ENCODE results near the gene PDE9A. TPM values are rescaled to one million over a fixed set of nuclear protein-coding genes. Genes with fewer than 3 reads are reported as not detected.

The PDE9A gene
- polyA plus RNA-seq, 3 donors = 5.6 to 13.6 (median 6.2) TPM

DNA sequence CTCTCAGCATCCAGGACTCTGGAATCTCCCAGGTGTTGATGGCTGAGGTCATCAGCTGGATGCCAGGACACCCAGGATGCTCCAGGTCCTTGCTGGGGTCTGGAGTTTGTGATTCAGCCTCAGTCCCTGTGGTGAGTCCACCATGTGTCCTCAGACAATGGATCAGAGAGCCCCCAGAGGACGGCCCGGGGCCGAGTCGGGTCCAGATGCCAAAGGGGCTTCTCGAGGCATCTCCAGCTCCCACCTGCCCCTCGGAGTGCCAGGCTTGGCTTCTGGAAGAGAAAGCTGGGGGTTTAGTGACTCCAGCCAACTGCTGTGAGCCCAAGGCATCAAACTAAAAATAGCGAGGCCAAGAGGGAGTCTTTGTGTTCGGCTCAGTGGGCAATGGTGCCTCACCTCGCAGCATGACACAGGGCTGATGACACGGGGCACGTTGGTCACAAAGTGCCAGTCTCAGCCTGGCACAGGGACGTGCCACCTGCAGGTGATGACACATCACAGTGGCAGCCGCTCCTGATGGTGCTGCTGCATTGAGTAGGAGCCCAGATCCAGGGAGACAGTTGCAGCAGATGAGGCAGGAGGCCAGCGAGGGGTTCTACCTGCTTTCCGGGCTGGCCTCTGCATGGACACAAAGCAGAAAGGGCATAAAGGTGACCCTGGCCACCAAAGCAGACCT, 10.6 kb downstream of the PDE9A start:
- 87 to 93% (median 92%) methylated on average over 15 of the region's 15 CpGs for WGBS, 3 donors

GRCh38 chr21:42664614-42665013, 11.2 kb downstream of the PDE9A start:
- no peak overlapping the region for H3K27ac ChIP-seq (ENCODE audit: low read depth, low read length)
- 91 to 93% (median 91%) methylated on average over 10 of the region's 10 CpGs for WGBS, 3 donors

More for the DNA sequence above, 10.6 kb downstream of the PDE9A start:
- no peak overlapping the region for H3K27ac ChIP-seq (ENCODE audit: low read depth, low read length)

DNA sequence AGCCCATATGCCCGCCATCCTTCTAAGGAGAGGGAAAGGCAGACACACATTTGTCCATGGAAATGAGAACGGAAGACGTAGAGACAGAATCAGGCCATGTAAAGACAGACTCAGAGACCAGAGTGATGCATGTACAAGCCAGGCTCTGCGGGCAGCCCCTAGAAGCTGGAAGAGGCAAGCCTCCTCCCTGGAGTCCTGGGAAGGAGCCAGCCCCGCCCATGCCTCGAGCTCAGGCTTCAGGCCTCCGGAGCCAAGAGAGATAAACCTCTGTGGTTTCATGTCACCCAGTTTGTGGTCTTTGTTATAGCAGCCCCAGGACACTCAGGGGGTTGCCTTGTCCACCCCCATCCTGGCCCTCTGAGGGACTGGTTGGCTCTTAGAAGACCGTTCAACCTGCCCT, 11.6 kb downstream of the PDE9A start:
- WGBS, 3 donors = 63 to 82% (median 65%) methylated on average over 8 of the region's 8 CpGs
- no peak overlapping the region for H3K27ac ChIP-seq (ENCODE audit: low read depth, low read length)

DNA sequence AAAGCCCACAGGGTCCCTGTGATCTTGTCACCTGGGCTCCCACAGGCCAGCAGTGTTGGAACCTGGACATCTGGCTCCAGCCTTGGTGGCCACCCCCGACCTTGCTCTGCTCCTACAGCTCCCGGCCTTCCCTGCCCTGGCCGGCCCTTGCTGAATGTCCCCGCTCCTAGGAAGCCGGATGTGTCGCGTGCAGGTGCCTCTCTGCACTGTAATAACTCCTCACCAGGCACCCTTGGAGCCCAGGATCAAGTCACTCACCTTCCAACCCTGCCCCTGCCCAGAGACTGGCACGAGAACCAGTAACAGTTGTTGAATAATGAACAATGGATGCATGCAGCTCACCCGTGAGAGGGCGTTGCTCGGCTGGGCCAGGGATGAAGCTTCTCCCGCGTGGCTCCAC, 12.1 kb downstream of the PDE9A start:
- H3K27ac ChIP-seq (ENCODE audit: low read depth, low read length) = no peak overlapping the region
- 94 to 96% (median 94%) methylated on average over 13 of the region's 13 CpGs for WGBS, 3 donors

DNA sequence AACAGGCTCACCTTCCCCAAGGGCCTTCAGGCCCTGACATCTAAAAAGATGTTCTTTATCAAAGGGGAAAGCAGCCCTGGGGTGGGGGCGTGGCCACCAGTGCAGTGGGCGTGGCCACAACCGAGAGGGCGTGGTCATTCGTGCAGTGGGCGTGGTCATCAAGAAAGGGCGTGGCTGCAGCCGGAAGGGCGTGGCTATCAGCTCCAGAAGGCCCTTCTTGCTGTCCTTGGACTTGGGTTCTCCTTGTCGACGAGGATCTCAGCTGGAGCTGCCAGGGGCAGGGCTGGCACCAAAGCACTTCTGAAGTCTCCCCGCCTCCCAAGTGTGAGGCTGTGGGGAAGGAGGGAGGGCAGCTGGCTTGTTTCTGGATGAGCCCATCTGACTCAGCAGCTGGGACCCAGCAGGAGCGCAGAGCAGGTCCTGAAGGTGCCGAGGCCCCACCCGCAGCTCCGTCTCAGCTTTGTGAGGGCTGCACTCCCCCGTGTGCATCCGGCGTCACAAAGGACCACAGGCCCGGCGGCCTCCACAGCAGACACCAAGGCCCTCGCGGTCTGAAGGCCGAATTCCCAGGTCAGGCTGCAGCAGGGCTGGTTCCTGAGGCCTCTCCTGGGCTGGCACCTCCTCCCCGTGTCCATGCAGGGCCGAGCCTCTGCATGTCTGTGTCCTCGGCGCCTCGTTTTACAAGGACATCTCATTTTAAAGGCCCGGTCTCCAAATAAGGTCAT, 12.8 kb downstream of the PDE9A start:
- 79 to 86% (median 86%) methylated on average over 30 of the region's 30 CpGs for WGBS, 3 donors
- no peak overlapping the region for H3K27ac ChIP-seq (ENCODE audit: low read depth, low read length)

DNA sequence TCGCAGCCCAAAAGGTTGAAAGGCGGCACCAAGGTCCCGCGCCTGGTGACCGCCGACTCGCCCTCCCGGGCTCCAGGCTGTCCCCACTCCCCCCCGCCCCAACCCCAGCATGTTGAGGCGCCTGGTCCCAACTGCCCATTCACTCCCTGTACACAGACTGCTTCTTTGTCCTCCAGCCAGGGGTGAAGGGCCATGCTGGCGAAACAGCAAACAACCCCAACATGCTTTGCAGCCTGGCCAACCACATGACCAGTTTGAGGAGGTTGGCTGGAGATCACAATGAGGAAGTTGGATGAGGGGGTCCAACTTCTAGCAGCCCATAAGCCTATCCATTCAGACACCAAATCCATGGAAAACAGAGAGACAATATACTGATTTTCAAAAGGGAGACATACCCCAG, 13.5 kb downstream of the PDE9A start:
- 91 to 96% (median 92%) methylated on average over 9 to 11 of the region's 11 CpGs for WGBS, 3 donors

DNA sequence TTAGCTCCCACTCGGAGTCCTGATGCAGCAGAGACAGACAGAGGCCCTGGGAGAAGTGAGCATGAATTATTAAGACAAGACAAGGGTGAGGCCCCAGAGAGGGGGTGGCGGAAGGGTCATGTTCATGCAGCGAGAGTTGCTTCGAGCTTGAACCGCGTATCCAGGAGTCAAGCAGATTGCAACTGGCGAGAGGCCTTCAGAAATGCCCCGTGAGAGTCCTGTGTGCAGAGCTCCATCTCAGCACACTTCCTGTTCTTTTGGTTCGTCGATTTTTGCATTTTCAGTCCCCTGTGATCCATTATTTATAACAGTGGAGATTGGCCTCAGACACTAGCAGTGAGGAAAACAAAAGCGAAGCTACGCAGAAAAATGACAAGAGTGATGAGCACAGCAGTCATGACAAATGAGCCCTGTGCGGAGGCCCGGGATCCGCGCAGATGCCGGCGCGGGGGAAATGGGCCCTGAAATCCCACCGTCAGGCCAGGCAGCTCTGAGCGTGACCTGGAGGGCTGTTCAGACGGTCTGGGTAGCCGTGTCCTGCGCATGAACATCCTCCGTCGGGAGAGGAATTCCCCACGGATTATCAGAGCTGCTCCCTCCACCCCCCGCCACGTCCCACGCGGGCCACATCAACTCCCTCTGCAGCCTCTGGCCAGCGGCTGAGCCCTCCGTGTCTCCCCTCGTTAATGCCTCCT, 15.0 kb downstream of the PDE9A start:
- no peak overlapping the region for H3K27ac ChIP-seq (ENCODE audit: low read depth, low read length)
- WGBS, 3 donors = 58 to 78% (median 63%) methylated on average over 33 to 34 of the region's 34 CpGs

More for the DNA sequence above, 13.5 kb downstream of the PDE9A start:
- H3K27ac ChIP-seq (ENCODE audit: low read depth, low read length) = no peak overlapping the region

DNA sequence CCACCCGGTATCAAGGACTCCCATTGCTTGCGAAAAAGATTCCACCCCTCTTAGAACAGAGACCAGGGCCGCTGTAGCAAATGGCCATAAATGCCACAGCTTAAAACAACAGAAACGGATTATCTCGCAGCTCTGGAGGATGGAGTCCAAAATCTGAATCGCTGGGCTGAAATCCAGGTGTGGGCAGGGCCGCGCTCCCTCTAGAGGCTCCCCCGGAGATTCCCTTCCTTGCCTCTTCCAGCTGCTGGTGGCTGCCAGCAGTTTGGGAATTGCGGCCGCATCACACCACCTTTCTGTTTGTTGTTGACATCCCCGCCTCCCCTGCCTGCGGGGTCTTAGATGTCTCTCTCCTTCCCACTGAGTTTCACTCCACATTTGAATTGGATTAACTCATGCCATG, 15.6 kb downstream of the PDE9A start:
- no peak overlapping the region for H3K27ac ChIP-seq (ENCODE audit: low read depth, low read length)

GRCh38 chr21:42670058-42670880, 16.8 kb downstream of the PDE9A start:
- H3K27ac ChIP-seq (ENCODE audit: low read depth, low read length) = no peak overlapping the region
- WGBS, 3 donors = 80 to 90% (median 85%) methylated on average over 8 of the region's 8 CpGs

More for the DNA sequence above, 15.6 kb downstream of the PDE9A start:
- 43 to 71% (median 57%) methylated on average over 13 of the region's 13 CpGs for WGBS, 3 donors

DNA sequence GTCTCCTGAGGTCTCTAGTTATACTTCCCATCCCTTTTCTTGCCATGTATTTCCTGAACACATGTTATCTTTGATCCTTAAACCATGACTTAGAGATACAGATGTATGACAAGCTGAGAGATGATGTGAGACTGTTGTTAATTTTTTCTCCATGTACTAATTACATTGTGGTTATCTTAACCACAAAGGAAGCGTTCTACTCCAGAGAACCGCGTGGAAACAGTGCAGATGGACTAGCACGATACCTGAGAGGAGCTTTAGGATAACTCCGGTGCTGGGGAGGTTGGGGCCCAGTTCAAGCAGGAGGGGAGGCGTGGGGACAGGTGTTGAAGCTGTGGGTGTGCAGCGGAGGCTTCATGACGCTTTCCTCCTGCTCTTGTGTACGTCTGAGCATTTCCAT, 17.5 kb downstream of the PDE9A start:
- no peak overlapping the region for H3K27ac ChIP-seq (ENCODE audit: low read depth, low read length)
- 50 to 82% (median 66%) methylated on average over 9 of the region's 9 CpGs for WGBS, 3 donors

DNA sequence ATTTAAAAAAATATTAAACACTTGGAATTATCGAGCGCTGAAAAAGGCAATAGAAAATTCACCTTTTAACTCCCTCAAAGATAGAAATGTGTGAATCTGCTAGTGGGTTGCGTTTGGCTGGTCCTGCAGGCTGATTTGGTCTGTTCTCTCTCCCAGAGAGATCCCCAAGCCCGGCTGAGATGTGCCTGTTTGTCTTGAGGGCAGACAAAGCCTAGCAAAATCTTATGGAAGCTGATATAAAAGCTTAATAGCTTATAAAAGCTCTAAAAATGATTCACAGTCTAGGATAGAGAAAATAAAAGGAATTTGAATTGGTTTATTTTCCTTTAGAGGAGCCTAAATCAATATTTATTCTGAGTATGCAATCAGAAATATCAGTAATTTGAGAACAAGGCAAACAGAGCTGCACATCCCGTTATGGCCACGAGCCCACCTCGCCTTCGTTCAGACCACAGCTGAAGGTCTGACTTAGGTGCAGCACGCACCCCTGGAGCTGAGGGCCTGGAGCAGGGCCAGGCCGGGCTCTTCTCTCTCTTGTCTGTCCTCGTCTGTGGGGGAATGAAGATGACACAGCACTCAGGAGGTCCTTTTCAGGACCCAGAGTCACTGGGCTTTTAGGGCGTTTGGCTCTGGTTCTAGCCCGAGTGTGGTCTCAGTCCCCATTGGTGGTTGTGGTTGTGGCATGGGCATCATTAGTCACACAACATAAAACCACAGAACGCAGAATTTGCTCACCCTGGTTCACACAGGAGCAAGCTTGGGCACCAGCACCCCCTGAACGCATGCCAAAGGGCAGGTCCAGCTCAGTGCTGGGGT, 18.6 kb downstream of the PDE9A start:
- 57 to 82% (median 77%) methylated on average over 15 of the region's 15 CpGs for WGBS, 3 donors
- H3K27ac ChIP-seq (ENCODE audit: low read depth, low read length) = no peak overlapping the region

DNA sequence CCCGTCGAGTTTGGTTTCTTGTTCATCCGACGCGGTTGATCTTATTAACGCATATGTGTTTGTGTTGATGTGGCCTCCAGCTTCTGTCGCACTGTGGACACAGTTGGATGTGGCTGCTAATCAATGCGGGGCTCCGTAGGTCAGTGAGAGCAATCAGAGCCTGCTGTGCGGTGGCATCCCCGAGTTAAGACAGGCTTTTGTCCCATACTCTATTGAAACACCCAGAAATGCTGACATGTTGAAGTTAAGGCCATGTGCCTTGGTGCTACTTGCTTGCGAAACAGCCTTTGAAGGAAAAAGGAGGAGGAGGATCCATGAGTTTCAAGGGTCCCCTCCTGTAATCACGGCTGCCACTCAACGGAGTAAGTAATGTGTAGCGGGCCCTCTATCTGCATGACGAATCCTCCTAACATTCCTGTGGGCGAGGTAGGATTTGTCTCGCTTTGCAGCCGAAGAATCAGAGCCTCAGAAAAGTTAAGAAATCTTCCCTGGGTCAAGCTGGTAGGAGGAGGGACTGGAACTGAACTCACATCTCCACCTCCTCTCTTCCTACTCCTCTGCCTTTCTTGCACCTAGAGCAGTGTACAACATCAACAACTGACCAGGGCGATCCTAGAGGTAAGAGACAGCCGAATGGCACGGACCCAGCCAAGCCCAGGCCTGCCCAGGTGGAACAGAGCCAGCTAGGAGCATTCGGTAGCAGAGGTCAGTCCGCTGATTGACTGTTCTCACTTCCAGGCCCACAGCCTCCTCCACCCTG, 19.5 kb downstream of the PDE9A start:
- WGBS, 3 donors = 85 to 86% (median 85%) methylated on average over 24 of the region's 24 CpGs
- H3K27ac ChIP-seq (ENCODE audit: low read depth, low read length) = no peak overlapping the region

GRCh38 chr21:42673633-42674328, 20.4 kb downstream of the PDE9A start:
- WGBS, 3 donors = 79 to 90% (median 90%) methylated on average over 23 of the region's 23 CpGs
- H3K27ac ChIP-seq (ENCODE audit: low read depth, low read length) = no peak overlapping the region

- WGBS, 3 donors = 24 to 56% (median 30%) methylated on average over 11 to 14 of the region's 14 CpGs
- H3K27ac ChIP-seq (ENCODE audit: low read depth, low read length) = no peak overlapping the region
These were observed 21.0 kb downstream of the PDE9A start for GRCh38 chr21:42674351-42674940.

DNA sequence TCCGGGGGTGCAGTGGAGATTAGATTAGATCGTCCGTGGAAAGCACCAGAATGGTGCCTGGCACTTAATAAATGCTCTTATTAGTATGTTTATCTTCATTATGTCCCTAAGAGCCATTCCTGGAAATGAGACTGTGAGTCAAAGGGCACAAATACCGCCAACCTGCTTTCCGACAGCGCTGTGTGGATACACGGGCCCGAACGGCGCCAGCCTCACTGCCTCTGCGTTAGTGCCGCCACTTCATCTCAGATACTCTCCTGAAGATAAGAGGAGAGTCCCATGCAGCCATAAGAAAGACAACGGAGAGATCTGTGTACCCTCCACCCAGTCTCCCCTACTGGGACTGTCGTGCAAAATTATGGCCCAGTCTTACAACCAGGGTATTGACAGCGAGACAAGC, 22.0 kb downstream of the PDE9A start:
- no peak overlapping the region for H3K27ac ChIP-seq (ENCODE audit: low read depth, low read length)
- 87 to 94% (median 93%) methylated on average over 15 of the region's 15 CpGs for WGBS, 3 donors

- WGBS, 3 donors = 90 to 95% (median 92%) methylated on average over 8 of the region's 8 CpGs
- H3K27ac ChIP-seq (ENCODE audit: low read depth, low read length) = no peak overlapping the region
These were observed 23.4 kb downstream of the PDE9A start for GRCh38 chr21:42676808-42677207.

Measured in adipose tissue (tissue), 3 donors.